ENCODE data around the gene EXT2. TPM values are rescaled to one million over a fixed set of nuclear protein-coding genes. Genes with fewer than 3 reads are reported as not detected.

EXT2 gene
- total and polyA plus RNA-seq, 2 donors from 2014 or later: 29.8 to 54.1 TPM

- H3K9me3 ChIP-seq (ENCODE audit: control insufficient read depth in 2 of 3, insufficient read depth in 1 of 3, low read length in 3 of 3): no peaks in the 10 kb centered on the region
- FAIRE-seq: no peak
- no peaks in the 10 kb centered on the region for H3K4me1 ChIP-seq (ENCODE audit: control insufficient read depth in 2 of 3, insufficient read depth in 2 of 3, low read depth in 1 of 3, low read length in 3 of 3)
- no peak for DNase-seq
- no peak overlapping the region for H3K27ac ChIP-seq (ENCODE audit: low read depth in 2 of 2, low read length in 2 of 2)
- H3K36me3 ChIP-seq (ENCODE audit: control insufficient read depth in 2 of 3, insufficient read depth in 3 of 3, low read length in 3 of 3): no peaks in the 10 kb centered on the region
- H3K27me3 ChIP-seq (ENCODE audit: control insufficient read depth, insufficient read depth, low read length): no peaks in the 10 kb centered on the region
- no peak for TF ChIP-seq CTCF (IDR thresholded peaks at IDR 0.05; ENCODE audit: borderline replicate concordance, extremely low read depth, insufficient read depth)
- intact Hi-C loops (cut with DNase I): no loop called here
- no peak overlapping the region for H3K4me3 ChIP-seq (ENCODE audit: low read length in 3 of 3)
- no peak overlapping the region for H3K9ac ChIP-seq (ENCODE audit: low read length in 3 of 3)
Observed at GRCh38 chr11:44274404-44274803, 178.9 kb downstream of the EXT2 start.

- no peak for TF ChIP-seq CTCF (IDR thresholded peaks at IDR 0.05; ENCODE audit: borderline replicate concordance, extremely low read depth, insufficient read depth)
- Histone ChIP-seq H3K36me3 (ENCODE audit: control insufficient read depth in 2 of 3, insufficient read depth in 3 of 3, low read length in 3 of 3) (no peaks in the 10 kb centered on the region), H3K9me3 (ENCODE audit: control insufficient read depth in 2 of 3, insufficient read depth in 1 of 3, low read length in 3 of 3) (no peaks in the 10 kb centered on the region), H3K9ac (ENCODE audit: low read length in 3 of 3) (no peak overlapping the region), H3K4me3 (ENCODE audit: low read length in 3 of 3) (no peak overlapping the region), H3K27ac (ENCODE audit: low read depth in 2 of 2, low read length in 2 of 2) (no peak overlapping the region), H3K27me3 (ENCODE audit: control insufficient read depth, insufficient read depth, low read length) (no peaks in the 10 kb centered on the region), H3K4me1 (ENCODE audit: control insufficient read depth in 2 of 3, insufficient read depth in 2 of 3, low read depth in 1 of 3, low read length in 3 of 3) (no peaks in the 10 kb centered on the region)
- FAIRE-seq: no peak
- intact Hi-C loops (cut with DNase I): no loop called here
- no peak for DNase-seq
Observed at GRCh38 chr11:44275241-44275640, 179.8 kb downstream of the EXT2 start.

- no peaks in the 10 kb centered on the region for H3K4me1 ChIP-seq (ENCODE audit: control insufficient read depth in 2 of 3, insufficient read depth in 2 of 3, low read depth in 1 of 3, low read length in 3 of 3)
- intact Hi-C loops (cut with DNase I): no loop called here
- TF ChIP-seq CTCF (IDR thresholded peaks at IDR 0.05; ENCODE audit: borderline replicate concordance, extremely low read depth, insufficient read depth): no peak
- FAIRE-seq: no peak
- H3K9me3 ChIP-seq (ENCODE audit: control insufficient read depth in 2 of 3, insufficient read depth in 1 of 3, low read length in 3 of 3): no peaks in the 10 kb centered on the region
- DNase-seq: no peak
- no peak overlapping the region for H3K4me3 ChIP-seq (ENCODE audit: low read length in 3 of 3)
- H3K27ac ChIP-seq (ENCODE audit: low read depth in 2 of 2, low read length in 2 of 2): no peak overlapping the region
- no peaks in the 10 kb centered on the region for H3K36me3 ChIP-seq (ENCODE audit: control insufficient read depth in 2 of 3, insufficient read depth in 3 of 3, low read length in 3 of 3)
- H3K27me3 ChIP-seq (ENCODE audit: control insufficient read depth, insufficient read depth, low read length): no peaks in the 10 kb centered on the region
- no peak overlapping the region for H3K9ac ChIP-seq (ENCODE audit: low read length in 3 of 3)
Observed at GRCh38 chr11:44275961-44276550, 180.6 kb downstream of the EXT2 start.

All from kidney (tissue), 14 donors.